HG02588 (cell line): Measurements from ENCODE around the gene RNF208.

ENCODE experiments used
- ATAC-seq: cut with Tn5 transposase; IDR thresholded peaks from one replicate; pipeline ENCODE4 v1.9.1; 2021; ENCODE audit warnings: mild to moderate bottlenecking, moderate library complexity; ENCODE audit not compliant: unreplicated experiment

The RNF208 gene

DNA sequence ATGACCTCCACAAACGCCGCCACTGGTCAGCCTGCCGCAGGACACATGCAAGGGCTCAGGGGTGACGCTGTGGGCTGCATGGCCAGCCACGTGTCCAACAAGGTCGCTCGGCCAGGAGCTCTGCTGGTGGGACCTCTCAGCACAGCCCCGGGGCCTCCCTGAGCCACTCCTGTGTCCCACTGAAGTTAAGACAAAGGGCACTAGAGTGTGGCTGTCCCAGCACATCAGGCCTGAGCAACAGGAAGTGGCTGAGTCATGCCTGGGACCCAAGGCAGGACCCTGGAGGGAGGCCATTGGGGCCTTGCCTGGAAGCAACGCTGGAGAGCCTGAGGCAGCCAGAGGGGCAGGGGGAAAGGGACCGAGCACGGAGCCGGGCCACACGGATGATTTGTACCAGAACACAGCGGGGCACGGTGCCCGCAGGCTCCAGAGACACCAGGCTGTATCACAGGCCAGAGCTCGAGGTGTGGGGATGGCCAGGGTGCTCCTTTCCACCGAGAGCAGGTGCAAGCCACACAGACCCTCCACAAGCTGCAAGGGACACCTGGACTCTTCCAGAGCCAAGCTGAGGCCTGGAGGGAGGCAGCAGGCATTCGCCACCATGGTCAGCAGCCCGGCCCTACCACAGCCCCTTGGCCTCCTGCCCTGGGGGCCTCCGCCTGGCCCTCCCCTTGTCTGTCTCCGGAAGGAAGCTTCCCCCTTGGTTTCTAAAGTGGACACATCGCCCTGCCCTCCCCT, 43.7 kb downstream of the RNF208 start:
- ATAC-seq: no peak

DNA sequence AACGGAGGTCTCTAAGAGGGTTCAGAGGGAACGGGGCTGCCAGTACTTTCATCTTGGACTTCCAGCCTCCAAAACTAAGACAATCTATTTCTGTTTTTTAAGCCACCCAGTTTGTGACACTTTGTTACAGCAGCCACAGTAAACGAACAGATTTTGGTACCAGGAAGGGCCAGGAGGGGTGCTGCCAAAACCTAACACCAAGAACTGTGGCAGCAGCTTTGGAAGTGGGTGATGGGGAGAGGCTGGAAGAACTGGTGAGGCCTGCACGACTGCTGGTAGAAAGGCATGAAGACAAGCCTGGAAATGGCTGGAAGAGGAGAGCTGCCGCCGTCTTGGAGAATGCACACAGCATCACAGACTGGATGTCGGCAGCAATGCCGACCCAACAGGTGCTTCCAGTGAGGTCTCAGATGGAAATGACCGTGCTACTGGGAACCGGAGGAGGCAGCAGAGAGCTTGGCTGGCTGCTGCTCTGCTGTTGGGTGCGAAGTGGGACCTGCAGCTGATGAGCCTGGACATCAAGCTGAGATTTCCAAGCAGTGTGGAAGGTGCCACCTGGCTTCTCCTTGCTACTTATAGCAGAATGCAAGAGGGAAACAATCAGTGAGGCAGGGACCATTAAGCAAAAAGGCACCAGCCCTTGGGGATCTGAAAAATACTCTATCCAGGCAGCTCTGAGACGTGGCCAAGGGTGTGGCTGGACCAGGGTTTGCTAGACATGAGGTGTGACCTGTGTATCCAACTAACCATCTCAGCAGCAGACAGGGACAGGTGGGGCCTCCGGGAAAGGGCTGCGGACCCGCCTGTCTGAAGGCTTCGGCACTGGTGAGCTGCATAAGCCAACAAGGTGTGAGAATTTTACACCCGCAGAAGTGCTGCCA, 45.5 kb downstream of the RNF208 start:
- ATAC-seq: no peak

DNA sequence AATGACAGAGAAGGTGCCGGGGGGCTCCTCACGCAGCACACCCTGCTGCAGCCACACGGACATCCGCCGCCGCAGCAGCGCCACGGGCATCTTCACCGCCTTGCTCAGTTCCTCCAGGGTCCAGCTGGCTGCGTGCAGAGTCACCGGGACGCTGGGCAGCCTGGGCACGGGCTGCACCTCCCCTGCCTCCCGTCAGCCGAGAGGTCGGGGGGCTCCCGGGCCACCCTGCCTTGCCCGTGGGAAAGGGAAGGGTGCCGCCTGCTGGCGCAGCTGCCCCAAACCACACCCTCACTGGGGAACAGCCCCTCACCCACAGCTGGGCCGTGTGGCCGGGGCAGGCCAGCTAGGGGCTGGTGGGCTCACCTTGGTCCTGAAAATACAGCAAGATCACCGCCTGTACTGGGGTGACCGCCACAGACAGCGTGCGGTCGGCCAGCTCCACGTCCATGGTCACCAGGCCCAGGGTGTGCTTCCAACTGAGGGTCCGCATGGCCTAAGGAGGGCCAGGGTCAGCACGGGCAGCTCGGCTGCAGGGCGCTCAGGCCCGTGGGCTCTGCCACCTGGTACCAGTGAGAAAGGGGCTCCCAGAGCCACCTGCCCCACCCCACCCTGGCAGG, 46.6 kb downstream of the RNF208 start:
- ATAC-seq: no peak

DNA sequence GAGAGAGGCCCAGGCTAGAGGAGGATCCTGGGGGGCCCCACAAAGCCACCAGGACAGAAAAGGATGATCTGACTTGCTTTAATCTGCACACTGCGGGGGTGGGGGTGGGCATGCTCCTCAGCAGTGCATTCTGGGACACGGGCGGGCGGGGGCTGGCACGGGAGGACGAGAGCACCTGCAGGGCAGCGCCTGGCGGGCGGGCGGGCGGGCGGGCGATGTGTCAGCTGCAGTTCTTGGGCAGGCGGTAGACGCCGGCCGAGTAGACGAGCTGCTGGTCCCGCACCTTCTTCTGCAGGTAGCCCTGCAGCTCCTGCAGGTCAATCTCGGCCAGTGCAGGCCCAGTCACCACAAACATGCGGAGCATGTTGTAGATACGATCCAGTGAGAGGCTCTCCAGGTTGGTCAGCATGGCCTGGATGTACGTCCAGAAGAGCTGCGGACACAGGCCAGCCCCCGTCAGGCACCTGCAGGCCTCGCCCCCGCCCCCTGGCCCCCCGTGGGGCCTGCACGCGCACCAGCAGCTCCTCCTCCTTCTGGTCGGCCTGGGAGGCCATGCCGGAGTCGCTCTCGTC, 47.2 kb downstream of the RNF208 start:
- no peak for ATAC-seq

DNA sequence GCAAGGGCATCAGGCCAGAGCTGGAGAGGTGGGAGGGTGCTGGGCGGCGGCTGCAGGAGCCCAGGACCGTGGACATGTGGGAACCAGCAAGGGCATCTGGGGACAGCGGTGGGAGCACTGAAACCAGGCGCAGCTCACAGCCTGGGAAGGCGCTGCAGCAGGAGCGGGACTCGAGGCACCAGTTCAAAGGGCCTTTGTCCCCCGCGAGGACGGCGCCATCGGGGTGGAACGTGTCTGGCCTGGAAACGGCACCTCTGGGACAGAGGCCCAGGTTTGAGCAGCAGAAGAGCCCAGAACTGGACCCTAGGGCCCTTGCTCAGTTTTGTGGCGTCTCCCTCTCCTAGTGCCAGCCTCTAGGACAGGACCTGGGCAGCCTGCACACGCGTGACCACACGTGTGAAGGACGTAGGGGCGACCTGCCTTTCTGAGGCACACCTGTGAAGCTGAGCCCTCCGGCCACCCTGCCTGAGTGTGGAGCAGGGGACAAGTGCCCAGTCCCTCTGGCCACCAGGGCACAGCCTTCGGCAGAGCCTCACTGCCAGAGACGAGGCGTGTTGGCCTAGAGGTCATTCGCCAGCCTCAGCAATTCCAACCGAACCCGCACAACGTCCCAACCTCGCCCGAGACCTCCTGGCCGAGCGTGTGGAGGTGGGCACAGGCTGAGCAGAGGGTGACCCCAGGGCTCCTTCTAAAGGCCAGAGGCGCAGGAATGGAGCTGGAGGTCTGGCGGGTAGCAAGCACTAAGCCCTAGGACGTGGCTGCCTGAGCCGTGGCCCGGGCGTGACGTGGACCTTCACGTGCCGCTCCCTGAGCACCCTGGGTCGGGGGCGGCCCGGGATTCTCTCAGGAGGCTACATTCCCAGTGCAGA, 48.0 kb downstream of the RNF208 start:
- ATAC-seq: no peak

DNA sequence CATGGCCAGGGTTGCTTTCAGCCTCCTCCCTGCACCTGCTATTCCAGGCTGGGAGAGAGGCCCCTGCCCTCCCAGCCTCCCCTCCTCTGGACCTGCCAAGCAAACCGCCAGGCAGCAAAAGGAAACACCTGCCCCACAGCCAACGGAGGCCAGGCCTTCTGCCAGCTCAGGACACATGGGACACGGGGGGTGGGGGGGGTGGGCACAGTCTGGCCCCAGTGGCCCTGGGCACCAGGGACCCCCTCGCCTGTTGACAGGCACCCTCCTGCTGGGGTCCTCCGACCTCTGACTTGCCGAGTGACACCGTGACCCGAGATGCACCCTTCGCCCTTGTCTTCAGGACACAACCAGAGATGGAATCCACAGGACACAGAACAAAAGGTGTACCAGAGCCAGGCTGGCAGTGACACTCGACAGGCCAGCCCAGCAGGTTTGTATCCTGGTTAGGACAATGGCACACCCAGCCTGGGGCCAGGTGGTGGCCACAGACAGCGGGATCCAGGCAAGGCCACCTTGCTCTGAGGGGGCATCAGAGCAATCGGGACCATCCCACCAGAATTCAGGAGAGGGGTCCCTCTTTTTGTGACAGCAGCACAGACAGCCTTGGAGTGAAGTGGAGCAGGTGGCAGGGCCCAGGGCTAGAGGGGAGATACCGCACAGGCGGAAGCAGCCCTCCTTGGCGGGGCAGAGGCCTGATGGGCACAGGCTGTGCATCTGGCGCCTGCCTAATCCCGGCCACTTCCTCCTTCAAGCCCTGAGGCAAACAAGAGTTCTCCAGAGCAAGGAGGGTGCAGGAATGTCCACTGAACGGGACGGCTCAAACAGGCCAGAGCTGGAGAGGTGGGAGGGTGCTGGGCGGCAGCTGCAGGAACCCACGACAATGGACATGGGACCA, 48.9 kb downstream of the RNF208 start:
- no peak for ATAC-seq

DNA sequence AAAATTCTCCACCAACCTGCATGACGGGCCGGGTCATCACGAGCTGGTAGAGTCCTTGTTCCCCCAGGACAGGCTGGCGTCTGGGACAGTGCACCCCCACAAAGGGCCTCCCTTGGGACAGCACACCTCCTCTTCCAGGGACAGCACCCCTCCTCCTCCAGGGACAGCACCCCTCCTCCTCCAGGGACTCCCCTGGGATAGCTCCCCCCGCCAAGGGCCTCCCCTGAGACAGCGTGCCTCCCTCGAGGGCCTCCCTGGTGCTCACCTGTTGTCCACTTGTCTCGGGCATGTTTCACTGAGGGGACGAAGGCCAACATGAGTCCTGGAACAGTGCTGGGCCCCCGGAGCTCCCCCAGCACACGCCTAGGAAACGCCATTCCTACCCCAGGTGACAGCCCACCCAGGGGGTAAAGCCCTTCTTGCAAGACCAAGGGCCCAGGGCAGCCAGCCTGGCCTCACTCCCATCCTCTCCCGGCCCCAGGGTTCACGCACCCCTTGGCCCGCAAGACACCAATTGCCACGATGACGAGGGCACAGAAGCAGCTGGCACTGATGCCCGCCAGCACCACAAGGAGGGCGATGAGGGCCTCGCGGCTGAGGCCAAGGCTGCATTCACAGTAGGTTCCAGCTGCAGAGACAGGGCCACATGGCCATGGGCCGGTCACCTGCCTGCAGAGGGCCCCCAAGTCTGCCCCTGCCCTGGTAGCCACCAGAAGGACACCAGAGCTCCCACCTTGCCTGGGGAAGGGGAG, 50.7 kb downstream of the RNF208 start:
- ATAC-seq: no peak

DNA sequence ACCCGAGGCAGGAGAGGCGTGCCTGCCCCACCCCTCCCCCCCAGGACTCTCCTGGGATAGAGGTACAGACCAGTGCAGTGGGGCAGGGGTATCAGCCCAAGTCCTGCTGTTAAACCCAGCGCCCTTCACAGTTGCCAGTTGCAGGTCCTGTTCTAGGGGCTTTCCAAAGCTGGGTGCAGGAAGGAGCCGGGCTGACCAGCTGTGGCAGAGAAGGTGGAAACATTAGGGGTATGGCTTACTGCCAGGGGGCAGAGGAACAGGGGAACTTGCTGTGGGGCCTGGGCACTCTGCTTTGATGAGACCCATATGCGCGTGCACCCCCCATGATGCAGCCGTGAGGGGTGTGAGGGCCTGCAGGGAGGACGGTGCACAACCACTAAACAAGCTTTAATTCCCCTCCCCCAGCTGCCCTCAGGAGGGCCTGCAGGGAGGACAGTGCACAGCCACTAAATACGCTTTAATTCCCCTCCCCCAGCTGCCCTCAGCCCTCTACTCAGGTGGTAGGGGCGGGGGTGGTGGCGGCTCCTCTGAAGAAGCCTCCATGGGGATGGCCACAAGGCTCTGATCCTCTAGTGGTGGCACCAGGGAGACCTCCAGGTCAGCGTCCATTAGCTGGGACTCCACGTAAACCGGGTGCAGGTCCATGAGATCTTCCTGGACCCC, 51.4 kb downstream of the RNF208 start:
- no peak for ATAC-seq
